DND-41 (cell line): Measurements from ENCODE around the gene RAB25.

ENCODE experiments used
- ATAC-seq: fragments of 200-7000 bp; cut with Tn5 transposase; 3 replicates; pipeline ENCODE4 v1.9.1; 2021; ENCODE audit warnings: low read depth; ENCODE audit not compliant: insufficient read depth
- DNase-seq: peaks from one replicate; pipeline ENCODE4 v3.0.0-alpha.2; 2020
- H2AFZ ChIP-seq: 2 replicates; pipeline ENCODE4 v1.6.0; 2012; ENCODE audit warnings: low read depth, low read length
- H3K27ac ChIP-seq: 2 replicates; pipeline ENCODE4 v1.5.1; 2012; ENCODE audit warnings: low read length, inconsistent platforms
- H3K27me3 ChIP-seq: fragments of 200-600 bp; sonication (generic); 2 replicates; pipeline ENCODE4 v1.6.0; 2012; ENCODE audit warnings: low read length, mild to moderate bottlenecking, inconsistent platforms; ENCODE audit not compliant: insufficient read depth, poor library complexity
- H3K36me3 ChIP-seq: 2 replicates; pipeline ENCODE4 v1.5.1; 2012; ENCODE audit warnings: low read length, inconsistent platforms; ENCODE audit not compliant: insufficient read depth
- H3K4me1 ChIP-seq: 2 replicates; pipeline ENCODE4 v1.5.1; 2012; ENCODE audit warnings: mild to moderate bottlenecking, low read length; ENCODE audit not compliant: insufficient read depth
- H3K4me2 ChIP-seq: 2 replicates; pipeline ENCODE4 v1.6.0; 2012; ENCODE audit warnings: mild to moderate bottlenecking, moderate library complexity, low read length, inconsistent platforms; ENCODE audit not compliant: insufficient read depth
- H3K4me3 ChIP-seq, 2 experiments: fragments of 200-600 bp in 1 of 2; shearing (Covaris generic) in 1 of 2; 2 replicates each; pipeline ENCODE4 v1.5.1; 2012 to 2016; ENCODE audit warnings: inconsistent platforms in 2 of 2, low read length in 2 of 2, mild to moderate bottlenecking in 2 of 2, low read depth in 1 of 2, moderate library complexity in 1 of 2
- H3K79me2 ChIP-seq: 2 replicates; pipeline ENCODE4 v1.6.0; 2012; ENCODE audit warnings: low read length, inconsistent platforms; ENCODE audit not compliant: insufficient read depth
- H3K9ac ChIP-seq: 2 replicates; pipeline ENCODE4 v1.6.0; 2012; ENCODE audit warnings: low read depth, mild to moderate bottlenecking, inconsistent platforms, low read length, moderate library complexity
- H3K9me3 ChIP-seq: 2 replicates; pipeline ENCODE4 v1.5.1; 2012; ENCODE audit warnings: low read length, moderate library complexity, mild to moderate bottlenecking, inconsistent platforms; ENCODE audit not compliant: insufficient read depth, severe bottlenecking
- H4K20me1 ChIP-seq: 2 replicates; pipeline ENCODE4 v1.6.0; 2012; ENCODE audit warnings: low read length; ENCODE audit not compliant: insufficient read depth
- EZH2 ChIP-seq: IDR thresholded peaks from 3 replicates; pipeline ENCODE4 v1.6.1; 2012; ENCODE audit warnings: borderline replicate concordance, low read depth, mild to moderate bottlenecking, moderate library complexity, low read length, inconsistent platforms; ENCODE audit not compliant: severe bottlenecking
- TF ChIP-seq, protein P1 (sequence below): IDR thresholded peaks from 2 replicates; pipeline ENCODE4 v1.5.1; 2012; ENCODE audit warnings: borderline replicate concordance, low read length, moderate library complexity, mild to moderate bottlenecking; ENCODE audit not compliant: poor library complexity, severe bottlenecking; ENCODE audit errors: extremely low read depth

RAB25 gene

DNA sequence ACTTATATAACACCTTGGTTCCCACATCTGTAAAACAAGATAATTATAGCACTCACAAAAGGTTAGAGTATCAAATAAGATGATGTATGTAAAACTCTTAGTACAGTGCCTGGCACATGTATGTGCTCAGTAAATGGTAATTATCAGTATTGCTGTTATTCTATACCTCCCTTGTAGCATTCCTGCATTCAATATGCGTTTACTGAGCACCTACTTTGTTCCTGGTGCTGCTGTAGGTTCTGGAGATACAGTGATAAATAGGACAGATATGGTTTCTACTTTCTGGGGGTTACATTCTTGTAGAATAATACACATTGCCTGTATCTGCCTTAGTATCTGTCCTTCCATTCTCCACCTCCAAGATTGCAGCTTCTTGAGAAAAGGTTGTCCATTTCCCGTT is 39.0 kb upstream of the RAB25 start:
- Histone ChIP-seq H4K20me1 (peaks cover 5% of the 10 kb centered on the region; the same call in 1 of the 2 replicates), H3K4me1 (peaks cover 20% of the 10 kb centered on the region), H3K9me3 (no peaks in the 10 kb centered on the region), H3K36me3 (peaks cover 16% of the 10 kb centered on the region), H3K27ac (no peak overlapping the region), H2AFZ (peak overlapping the region; percentile 19; the same call in 1 of the 2 replicates), H3K79me2 (peaks cover 27% of the 10 kb centered on the region), H3K9ac (no peak overlapping the region), H3K4me2 (no peak overlapping the region), H3K27me3 (no peaks in the 10 kb centered on the region), H3K4me3 (no peak overlapping the region)
- no peak for DNase-seq
- no peak for ATAC-seq
- no peak for TF ChIP-seq EZH2
- TF ChIP-seq, protein P1, sequence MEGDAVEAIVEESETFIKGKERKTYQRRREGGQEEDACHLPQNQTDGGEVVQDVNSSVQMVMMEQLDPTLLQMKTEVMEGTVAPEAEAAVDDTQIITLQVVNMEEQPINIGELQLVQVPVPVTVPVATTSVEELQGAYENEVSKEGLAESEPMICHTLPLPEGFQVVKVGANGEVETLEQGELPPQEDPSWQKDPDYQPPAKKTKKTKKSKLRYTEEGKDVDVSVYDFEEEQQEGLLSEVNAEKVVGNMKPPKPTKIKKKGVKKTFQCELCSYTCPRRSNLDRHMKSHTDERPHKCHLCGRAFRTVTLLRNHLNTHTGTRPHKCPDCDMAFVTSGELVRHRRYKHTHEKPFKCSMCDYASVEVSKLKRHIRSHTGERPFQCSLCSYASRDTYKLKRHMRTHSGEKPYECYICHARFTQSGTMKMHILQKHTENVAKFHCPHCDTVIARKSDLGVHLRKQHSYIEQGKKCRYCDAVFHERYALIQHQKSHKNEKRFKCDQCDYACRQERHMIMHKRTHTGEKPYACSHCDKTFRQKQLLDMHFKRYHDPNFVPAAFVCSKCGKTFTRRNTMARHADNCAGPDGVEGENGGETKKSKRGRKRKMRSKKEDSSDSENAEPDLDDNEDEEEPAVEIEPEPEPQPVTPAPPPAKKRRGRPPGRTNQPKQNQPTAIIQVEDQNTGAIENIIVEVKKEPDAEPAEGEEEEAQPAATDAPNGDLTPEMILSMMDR = no peak

DNA sequence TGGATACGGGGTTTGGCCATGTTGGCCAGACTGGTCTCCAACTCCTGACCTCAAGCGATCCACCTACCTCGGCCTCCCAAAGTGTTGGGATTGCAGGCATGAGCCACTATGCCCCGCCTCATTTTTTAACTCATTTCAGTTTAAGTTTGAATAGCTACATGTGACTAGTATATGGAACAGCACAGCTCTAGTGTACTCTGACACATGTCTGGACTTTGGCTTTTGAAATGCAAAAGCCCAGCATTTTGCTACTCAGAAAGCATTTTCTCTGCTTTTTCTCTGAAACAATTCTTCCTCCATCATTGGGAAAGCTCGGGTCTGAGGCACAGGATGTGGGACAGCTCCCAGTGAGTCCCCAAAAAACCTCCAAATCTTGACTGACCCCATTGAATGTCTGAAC is 36.2 kb upstream of the RAB25 start:
- Histone ChIP-seq H3K36me3 (no peaks in the 10 kb centered on the region), H3K4me3 (no peak overlapping the region), H3K27ac (no peak overlapping the region), H3K9me3 (no peaks in the 10 kb centered on the region), H2AFZ (no peak overlapping the region), H3K4me1 (peaks cover 11% of the 10 kb centered on the region), H3K79me2 (peaks cover 10% of the 10 kb centered on the region), H3K4me2 (no peak overlapping the region), H3K27me3 (no peaks in the 10 kb centered on the region), H3K9ac (no peak overlapping the region), H4K20me1 (no peaks in the 10 kb centered on the region)
- TF ChIP-seq, protein P1 = no peak
- TF ChIP-seq EZH2 = no peak
- DNase-seq = no peak
- ATAC-seq = no peak

DNA sequence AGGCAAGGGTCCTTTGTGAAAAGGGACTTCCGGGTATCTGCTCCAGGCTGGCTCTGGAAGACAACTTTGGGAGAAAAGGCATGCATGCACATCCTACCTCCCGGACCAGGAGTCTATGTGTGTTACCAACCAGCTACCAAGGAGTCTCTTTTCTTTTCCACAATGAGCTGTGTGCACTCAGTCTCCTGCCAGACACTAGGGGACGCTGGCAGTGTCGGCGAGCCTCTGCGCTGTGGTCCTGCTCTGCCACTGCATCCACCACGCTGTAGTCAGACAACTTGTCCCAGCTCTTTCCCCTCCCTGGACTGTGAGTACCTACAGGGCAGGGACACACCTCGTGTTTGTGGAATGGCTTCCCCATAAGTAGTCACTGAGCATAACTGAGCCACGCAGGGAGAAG is 35.1 kb upstream of the RAB25 start:
- no peak for ATAC-seq
- Histone ChIP-seq H3K4me1 (peaks cover 6% of the 10 kb centered on the region), H4K20me1 (no peaks in the 10 kb centered on the region), H3K4me2 (no peak overlapping the region), H2AFZ (no peak overlapping the region), H3K9ac (no peak overlapping the region), H3K36me3 (no peaks in the 10 kb centered on the region), H3K27me3 (no peaks in the 10 kb centered on the region), H3K4me3 (no peak overlapping the region), H3K9me3 (no peaks in the 10 kb centered on the region), H3K79me2 (no peaks in the 10 kb centered on the region), H3K27ac (no peak overlapping the region)
- DNase-seq = no peak
- TF ChIP-seq, protein P1 = peak; percentile 29
- no peak for TF ChIP-seq EZH2

DNA sequence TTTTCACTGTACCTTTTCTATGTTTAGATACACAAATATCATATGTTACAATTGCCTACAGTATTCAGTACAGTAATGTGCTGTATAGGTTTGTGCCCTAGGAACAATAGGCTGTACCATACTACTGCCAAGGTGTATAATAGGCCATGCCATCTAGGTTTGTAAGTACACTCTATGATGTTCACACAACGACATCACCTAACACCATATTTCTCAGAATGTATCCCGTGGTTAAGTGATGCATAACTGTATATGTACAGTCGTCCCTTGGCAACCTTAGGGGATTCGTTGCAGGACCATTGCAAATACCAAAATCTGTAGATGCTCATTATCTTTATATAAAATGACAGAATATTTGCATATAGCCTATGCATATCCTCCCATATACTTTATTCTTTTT is 34.4 kb upstream of the RAB25 start:
- no peaks in the 10 kb centered on the region for H3K4me1 ChIP-seq
- no peak overlapping the region for H3K4me2 ChIP-seq
- H3K79me2 ChIP-seq = no peaks in the 10 kb centered on the region
- no peaks in the 10 kb centered on the region for H3K9me3 ChIP-seq
- H4K20me1 ChIP-seq = no peaks in the 10 kb centered on the region
- DNase-seq (no peak), ATAC-seq (no peak)
- H3K4me3 ChIP-seq = no peak overlapping the region
- H3K36me3 ChIP-seq = no peaks in the 10 kb centered on the region
- no peak overlapping the region for H3K9ac ChIP-seq
- H2AFZ ChIP-seq = no peak overlapping the region
- no peaks in the 10 kb centered on the region for H3K27me3 ChIP-seq
- TF ChIP-seq EZH2 = no peak
- TF ChIP-seq, protein P1 = no peak
- no peak overlapping the region for H3K27ac ChIP-seq
